Measurements from ENCODE around the gene TCFL5.

DNA sequence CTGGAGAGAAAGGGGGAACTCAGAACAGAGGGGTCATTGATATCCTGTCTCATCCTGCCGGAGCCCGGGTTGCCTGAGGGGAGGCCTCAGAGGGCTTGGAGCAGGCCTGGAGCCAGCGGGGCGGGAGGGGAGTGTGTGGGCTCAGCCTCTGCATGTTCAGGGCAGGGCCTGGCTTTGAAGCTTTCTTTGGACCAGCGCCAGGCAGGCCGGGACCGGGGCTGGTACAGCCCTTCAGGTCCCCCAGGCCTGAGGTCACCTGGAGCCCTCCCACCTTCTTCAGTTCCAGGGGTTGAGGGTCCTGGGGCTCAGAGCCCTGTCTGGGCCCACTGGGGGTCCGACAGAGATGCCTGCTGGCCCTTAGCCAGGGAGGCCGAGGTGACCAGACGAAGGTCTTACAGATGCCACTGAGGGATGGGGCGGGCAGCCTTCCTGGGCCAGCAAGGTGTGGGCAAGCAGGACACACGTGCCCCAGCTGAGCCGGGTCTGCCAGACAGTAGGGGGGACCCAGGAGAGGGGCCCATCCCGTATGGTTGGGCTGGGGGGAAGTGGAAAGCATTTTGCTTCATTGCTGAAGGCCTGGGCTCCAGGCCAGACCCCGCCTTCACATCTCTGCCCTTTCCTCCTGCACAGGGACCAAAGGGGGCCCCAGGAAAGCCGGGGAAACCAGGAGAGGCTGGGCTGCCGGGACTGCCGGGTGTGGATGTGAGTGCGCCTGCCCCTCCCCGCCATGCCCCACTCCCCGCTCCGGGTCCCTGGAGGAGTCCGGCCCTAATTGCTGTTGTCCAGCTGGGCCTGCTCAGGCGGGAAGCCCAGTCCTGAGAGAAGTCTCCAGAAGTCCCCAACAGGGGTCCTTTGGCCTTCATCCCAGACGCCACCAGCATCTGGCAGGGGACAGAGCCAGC lies 42.8 kb downstream of the TCFL5 start:
- TF ChIP-seq, protein P1, sequence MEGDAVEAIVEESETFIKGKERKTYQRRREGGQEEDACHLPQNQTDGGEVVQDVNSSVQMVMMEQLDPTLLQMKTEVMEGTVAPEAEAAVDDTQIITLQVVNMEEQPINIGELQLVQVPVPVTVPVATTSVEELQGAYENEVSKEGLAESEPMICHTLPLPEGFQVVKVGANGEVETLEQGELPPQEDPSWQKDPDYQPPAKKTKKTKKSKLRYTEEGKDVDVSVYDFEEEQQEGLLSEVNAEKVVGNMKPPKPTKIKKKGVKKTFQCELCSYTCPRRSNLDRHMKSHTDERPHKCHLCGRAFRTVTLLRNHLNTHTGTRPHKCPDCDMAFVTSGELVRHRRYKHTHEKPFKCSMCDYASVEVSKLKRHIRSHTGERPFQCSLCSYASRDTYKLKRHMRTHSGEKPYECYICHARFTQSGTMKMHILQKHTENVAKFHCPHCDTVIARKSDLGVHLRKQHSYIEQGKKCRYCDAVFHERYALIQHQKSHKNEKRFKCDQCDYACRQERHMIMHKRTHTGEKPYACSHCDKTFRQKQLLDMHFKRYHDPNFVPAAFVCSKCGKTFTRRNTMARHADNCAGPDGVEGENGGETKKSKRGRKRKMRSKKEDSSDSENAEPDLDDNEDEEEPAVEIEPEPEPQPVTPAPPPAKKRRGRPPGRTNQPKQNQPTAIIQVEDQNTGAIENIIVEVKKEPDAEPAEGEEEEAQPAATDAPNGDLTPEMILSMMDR (IDR thresholded peaks at IDR 0.05; ENCODE audit: low read length): no peak
- no peak for TF ChIP-seq EZH2 (IDR thresholded peaks at IDR 0.05; ENCODE audit: borderline replicate concordance, low read length)

All from OCI-LY1 (cell line).